ENCODE results near the gene EFL1. TPM values are rescaled to one million over a fixed set of nuclear protein-coding genes. Genes with fewer than 3 reads are reported as not detected.

The EFL1 gene
- total and polyA plus RNA-seq, 7 donors, result 9.2 to 19.7 (median 13.1) TPM

GRCh38 chr15:82129761-82130160 lies 132.8 kb downstream of the EFL1 start:
- intact Hi-C loops (cut with DNase I), result loop anchor here in 1 of 2 donors (10.0 kb wide), 1 partner anchor 635 kb away; no protein-coding TSS in a partner anchor
- TF ChIP-seq CTCF (IDR thresholded peaks at IDR 0.05), result no peak
- H3K4me3 ChIP-seq, result no peak overlapping the region
- peaks cover 3 to 24% of the 10 kb centered on the region in 2 donors for H3K36me3 ChIP-seq (ENCODE audit: insufficient read depth in 1 of 2, low read depth in 1 of 2)
- H3K27ac ChIP-seq, result no peak overlapping the region
- 50 to 54% (median 51%) methylated on average over 5 of the region's 5 CpGs for WGBS, 3 donors
- no peaks in the 10 kb centered on the region for H3K9me3 ChIP-seq
- no peaks in the 10 kb centered on the region for H3K27me3 ChIP-seq (ENCODE audit: insufficient read depth in 3 of 3, low read length in 2 of 3)
- no peaks in the 10 kb centered on the region for H3K4me1 ChIP-seq
- ATAC-seq, result no peak
- DNase-seq, result no peak

GRCh38 chr15:82129149-82129692 lies 133.3 kb downstream of the EFL1 start:
- intact Hi-C loops (cut with DNase I), result loop anchor here in 1 of 2 donors (10.0 kb wide), 1 partner anchor 636 kb away; no protein-coding TSS in a partner anchor

GRCh38 chr15:82128401-82129148 lies 134.0 kb downstream of the EFL1 start:
- Histone ChIP-seq H3K9me3 (no peaks in the 10 kb centered on the region), H3K27me3 (ENCODE audit: insufficient read depth in 3 of 3, low read length in 2 of 3) (no peaks in the 10 kb centered on the region), H3K4me3 (no peak overlapping the region), H3K36me3 (ENCODE audit: insufficient read depth in 1 of 2, low read depth in 1 of 2) (peaks cover 3 to 24% of the 10 kb centered on the region in 2 donors), H3K4me1 (no peaks in the 10 kb centered on the region), H3K27ac (no peak overlapping the region)
- ATAC-seq (no peak), DNase-seq (no peak)
- TF ChIP-seq CTCF (IDR thresholded peaks at IDR 0.05), result no peak
- WGBS, 3 donors, result 70 to 81% (median 73%) methylated on average over 5 of the region's 5 CpGs
- intact Hi-C loops (cut with DNase I), result loop anchor here in 1 of 2 donors (10.0 kb wide), 1 partner anchor 636 kb away; no protein-coding TSS in a partner anchor

More at GRCh38 chr15:82129149-82129692, 133.3 kb downstream of the EFL1 start:
- Histone ChIP-seq H3K36me3 (ENCODE audit: insufficient read depth in 1 of 2, low read depth in 1 of 2) (peaks cover 3 to 24% of the 10 kb centered on the region in 2 donors), H3K9me3 (no peaks in the 10 kb centered on the region), H3K4me3 (no peak overlapping the region), H3K4me1 (no peaks in the 10 kb centered on the region), H3K27ac (no peak overlapping the region), H3K27me3 (ENCODE audit: insufficient read depth in 3 of 3, low read length in 2 of 3) (no peaks in the 10 kb centered on the region)
- no peak for DNase-seq
- no peak for TF ChIP-seq CTCF (IDR thresholded peaks at IDR 0.05)
- no peak for ATAC-seq
- 78 to 94% (median 84%) methylated on average over 1 of the region's 1 CpG for WGBS, 3 donors

DNA sequence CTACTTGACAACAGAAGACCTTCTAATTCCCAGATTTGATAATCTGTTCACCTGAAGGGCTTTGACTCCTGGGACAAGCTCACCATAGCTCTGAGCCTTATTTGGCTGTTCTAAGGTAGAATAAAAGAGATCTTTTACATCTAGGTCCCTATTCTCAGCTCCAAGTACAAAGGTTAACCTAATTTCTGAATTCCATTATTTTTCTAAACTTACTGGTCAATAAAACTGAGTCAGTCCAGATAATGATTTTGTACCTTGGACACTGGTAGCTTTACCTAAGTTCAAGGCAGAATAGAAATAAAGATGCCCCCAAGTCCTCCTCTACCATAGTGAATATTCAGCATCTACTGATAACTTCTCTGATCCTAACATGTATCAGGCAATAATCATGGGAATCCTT lies 135.0 kb downstream of the EFL1 start:
- H3K4me1 ChIP-seq, result peaks cover 3% of the 10 kb centered on the region
- intact Hi-C loops (cut with DNase I), result loop anchor here in 1 of 2 donors (10.0 kb wide), 1 partner anchor 637 kb away; no protein-coding TSS in a partner anchor
- H3K36me3 ChIP-seq (ENCODE audit: insufficient read depth in 1 of 2, low read depth in 1 of 2), result peaks cover 3 to 18% of the 10 kb centered on the region in 2 donors
- no peak overlapping the region for H3K27ac ChIP-seq
- no peaks in the 10 kb centered on the region for H3K9me3 ChIP-seq
- no peaks in the 10 kb centered on the region for H3K27me3 ChIP-seq (ENCODE audit: insufficient read depth in 3 of 3, low read length in 2 of 3)
- ATAC-seq (no peak), DNase-seq (no peak)
- H3K4me3 ChIP-seq, result no peak overlapping the region
- TF ChIP-seq CTCF (IDR thresholded peaks at IDR 0.05), result no peak
